Esophagus muscularis mucosa (tissue), 4 donors: ENCODE data around the gene TSTD1.

Experiments used
- CTCF ChIP-seq, 3 experiments: fragments of 200-600 bp in 2 of 3; fragments of 450-650 bp in 1 of 3; sonication (generic) in 2 of 3; IDR thresholded peaks; one replicate each; pipeline ENCODE4 v1.5.1; 2017 to 2019; ENCODE audit warnings: antibody characterized with exemption in 3 of 3, mild to moderate bottlenecking in 2 of 3, moderate library complexity in 1 of 3
- EP300 ChIP-seq: sonication (generic); formaldehyde crosslinking; IDR thresholded peaks from one replicate; pipeline ENCODE4 v1.6.1; 2017; ENCODE audit warnings: antibody characterized with exemption
- POLR2A ChIP-seq: fragments of 450-650 bp; IDR thresholded peaks from one replicate; pipeline ENCODE4 v1.6.1; 2017; ENCODE audit warnings: antibody characterized with exemption, moderate library complexity, mild to moderate bottlenecking, low read depth
- POLR2AphosphoS5 ChIP-seq, 2 donors: sonication (generic); formaldehyde crosslinking; IDR thresholded peaks; one replicate each; pipeline ENCODE4 v1.6.1; 2017; ENCODE audit warnings: antibody characterized with exemption in 2 of 2

- TF ChIP-seq CTCF (IDR thresholded peaks at IDR 0.05) (no peak), POLR2A (no peak), POLR2AphosphoS5 (IDR thresholded peaks at IDR 0.05) (no peak), EP300 (no peak)
These were observed 34.1 kb upstream of the TSTD1 start for GRCh38 chr1:161072751-161073449.
